ENCODE data around the gene BTBD2.
A peak's percentile ranks its signal among the peaks of the same experiment; 100 is the strongest.

Gene BTBD2

GRCh38 chr19:1942078-1942933, 73.2 kb downstream of the BTBD2 start:
- DNase-seq (ENCODE audit: low read depth in 2 of 2) = peak; percentile 51 to 65

DNA sequence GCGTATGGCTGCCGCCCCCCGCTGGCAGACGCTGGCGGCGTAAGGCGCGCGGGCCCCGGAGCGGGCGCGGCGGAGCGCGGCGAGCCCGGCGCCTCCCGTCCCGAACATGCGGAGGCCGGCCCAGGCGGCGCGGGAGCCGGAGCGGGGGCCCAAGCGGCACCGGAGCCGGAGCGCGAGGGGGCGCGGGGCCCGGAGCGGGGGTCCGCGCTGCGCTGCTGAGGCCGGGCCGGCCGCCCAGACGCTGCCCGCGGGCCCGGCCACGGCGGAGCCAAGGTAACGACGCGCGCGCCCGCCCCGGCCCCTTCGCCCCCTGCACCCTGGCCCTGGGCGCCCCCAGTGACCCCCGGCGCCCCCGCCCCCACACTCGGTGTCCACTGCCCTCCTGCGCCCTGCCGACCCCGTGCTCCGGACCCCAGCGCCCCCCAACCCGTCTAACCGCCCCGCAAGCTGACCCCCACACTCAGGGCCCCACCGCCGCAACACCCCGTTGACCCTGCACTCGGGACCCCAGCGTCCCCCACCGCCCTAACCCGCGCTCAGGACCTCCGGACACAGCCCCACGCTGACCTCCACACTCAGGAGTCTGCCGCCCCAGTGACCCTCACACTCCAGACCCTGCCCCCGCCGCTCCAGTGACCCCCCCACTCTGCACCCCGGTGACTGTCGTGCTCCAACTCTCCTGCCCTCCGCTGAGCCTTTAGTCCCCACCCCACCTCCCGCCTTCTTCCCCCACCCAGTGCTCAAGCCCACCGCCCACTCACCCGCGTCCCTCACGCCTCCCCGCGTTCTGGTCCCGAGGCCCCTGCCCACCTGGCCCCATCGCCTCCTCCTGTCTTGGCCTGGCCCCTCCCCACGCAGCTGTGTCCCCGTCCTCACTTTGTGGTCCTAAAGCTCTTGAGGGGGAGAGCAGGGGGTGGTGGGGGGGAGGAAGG, 74.1 kb downstream of the BTBD2 start, which contains the start of gene CSNK1G2:
Gene CSNK1G2 (plus strand): TSS at position 27 of the 932 bp plus-strand sequence. CDS start 28,601 bp downstream, outside the sequence.
- no peak for DNase-seq (ENCODE audit: low read depth in 2 of 2)

GRCh38 chr19:1938071-1938470, 77.4 kb downstream of the BTBD2 start:
- DNase-seq (ENCODE audit: low read depth in 2 of 2) = no peak

GRCh38 chr19:1936916-1937610, 78.5 kb downstream of the BTBD2 start:
- DNase-seq (ENCODE audit: low read depth in 2 of 2) = no peak

DNA sequence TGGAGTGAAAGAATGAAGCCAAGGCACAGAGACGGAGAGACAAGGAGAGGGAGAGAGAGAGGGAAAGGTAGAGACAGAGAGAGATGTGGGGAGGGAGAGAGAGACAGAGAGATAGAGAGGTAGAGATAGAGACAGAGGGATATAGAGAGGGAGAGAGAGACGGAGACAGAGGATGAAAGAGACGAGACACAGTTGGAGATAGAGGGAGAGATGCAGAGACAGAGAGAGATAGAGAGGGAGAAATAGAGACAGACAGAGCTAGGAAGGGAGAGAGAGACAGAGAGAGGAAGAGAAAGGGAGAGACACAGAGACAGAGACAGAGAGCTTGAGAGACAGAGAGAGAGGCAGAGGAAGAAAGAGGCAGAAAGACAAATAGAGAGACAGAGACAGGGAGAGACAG, 79.1 kb downstream of the BTBD2 start:
- no peak for DNase-seq (ENCODE audit: low read depth in 2 of 2)

DNA sequence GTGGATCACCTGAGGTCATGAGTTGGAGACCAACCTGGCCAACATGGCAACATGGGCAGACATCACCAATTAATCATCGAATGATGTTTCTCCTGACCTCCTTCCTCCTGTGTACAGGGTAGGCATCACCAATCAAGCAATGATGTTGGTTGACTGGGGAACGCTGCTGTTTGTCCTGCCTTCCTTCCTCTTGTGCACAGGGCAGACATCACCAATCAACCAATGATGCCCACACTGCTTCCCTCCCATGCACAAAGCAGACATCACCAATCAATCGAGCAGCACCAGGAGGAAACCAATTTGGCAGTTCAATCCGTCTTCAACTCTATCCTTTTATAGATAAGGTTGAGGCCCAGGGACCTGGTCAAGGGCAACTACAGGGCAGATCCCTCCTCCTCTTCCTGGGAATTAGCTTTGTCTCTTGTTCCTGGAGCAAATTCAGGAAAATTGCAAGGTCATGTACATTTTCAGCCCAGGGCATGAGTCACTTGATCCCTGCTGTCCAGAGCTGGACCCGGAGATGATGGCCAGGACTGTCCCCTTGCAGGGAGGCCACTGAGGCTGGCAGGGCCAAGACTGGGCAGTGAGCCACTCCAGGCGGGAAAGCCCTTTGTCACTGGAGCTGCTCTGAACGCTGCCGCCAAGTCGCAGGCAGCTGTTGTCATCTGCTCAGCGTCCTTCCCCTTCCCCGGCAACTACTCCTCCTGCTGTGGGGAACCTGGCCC, 79.9 kb downstream of the BTBD2 start:
- no peak for DNase-seq (ENCODE audit: low read depth in 2 of 2)
